ENCODE results near the gene TNRC6A.

DNA sequence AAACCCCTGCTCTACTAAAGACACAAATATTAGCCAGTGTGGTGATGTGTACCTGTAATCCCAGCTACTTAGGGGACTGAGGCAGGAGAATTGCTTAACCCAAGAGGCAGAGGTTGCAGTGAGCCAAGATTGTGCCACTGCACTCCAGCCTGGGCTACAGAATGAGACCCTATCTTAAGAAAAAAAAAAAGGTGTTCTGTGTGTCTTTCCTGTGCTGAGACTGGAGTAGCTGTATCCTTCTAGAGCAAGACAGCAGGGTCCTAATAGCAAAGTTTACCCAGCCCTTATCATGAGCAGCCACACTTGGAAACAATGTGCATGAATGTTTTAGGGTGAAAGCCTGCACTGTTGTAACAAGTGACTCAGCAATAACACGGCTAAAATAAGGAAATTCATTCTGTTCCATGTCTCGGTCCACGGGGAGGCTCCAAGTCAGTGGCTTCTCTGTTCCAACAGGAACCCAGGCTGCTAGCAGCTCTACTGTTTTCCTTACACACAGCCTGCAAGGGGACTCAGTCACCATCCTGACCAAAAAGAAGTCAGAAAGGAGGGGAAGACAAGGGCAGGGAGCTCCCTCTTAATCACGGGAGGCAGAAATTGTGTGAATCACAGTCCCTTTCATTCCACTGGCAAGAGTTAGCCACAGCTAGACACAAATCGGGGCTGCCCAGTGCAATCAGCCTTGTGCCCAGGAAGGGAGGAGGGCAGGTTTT lies 109.3 kb downstream of the TNRC6A start:
- no peak for TF ChIP-seq POLR2A (IDR thresholded peaks at IDR 0.05)
- TF ChIP-seq, protein P1, sequence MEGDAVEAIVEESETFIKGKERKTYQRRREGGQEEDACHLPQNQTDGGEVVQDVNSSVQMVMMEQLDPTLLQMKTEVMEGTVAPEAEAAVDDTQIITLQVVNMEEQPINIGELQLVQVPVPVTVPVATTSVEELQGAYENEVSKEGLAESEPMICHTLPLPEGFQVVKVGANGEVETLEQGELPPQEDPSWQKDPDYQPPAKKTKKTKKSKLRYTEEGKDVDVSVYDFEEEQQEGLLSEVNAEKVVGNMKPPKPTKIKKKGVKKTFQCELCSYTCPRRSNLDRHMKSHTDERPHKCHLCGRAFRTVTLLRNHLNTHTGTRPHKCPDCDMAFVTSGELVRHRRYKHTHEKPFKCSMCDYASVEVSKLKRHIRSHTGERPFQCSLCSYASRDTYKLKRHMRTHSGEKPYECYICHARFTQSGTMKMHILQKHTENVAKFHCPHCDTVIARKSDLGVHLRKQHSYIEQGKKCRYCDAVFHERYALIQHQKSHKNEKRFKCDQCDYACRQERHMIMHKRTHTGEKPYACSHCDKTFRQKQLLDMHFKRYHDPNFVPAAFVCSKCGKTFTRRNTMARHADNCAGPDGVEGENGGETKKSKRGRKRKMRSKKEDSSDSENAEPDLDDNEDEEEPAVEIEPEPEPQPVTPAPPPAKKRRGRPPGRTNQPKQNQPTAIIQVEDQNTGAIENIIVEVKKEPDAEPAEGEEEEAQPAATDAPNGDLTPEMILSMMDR (IDR thresholded peaks at IDR 0.05), result no peak
- TF ChIP-seq EP300 (IDR thresholded peaks at IDR 0.05), result no peak
